ENCODE measurements around the gene TRAPPC11.
"Not testable (repeated sequence)": the region's sequence is repeated elsewhere in the genome, so short reads cannot be mapped to it uniquely, and the experiment has no call there.

The TRAPPC11 gene

GRCh38 chr4:183624548-183624947 is 34.5 kb upstream of the TRAPPC11 start:
- Histone ChIP-seq H3K27me3 (ENCODE audit: control insufficient read depth in 1 of 2, insufficient read depth in 2 of 2, low read length in 2 of 2) (no peaks in the 10 kb centered on the region), H3K9ac (ENCODE audit: low read depth in 1 of 2, low read length in 2 of 2) (no peak overlapping the region)

GRCh38 chr4:183626168-183626567 is 32.9 kb upstream of the TRAPPC11 start:
- no peak overlapping the region for H3K4me3 ChIP-seq (ENCODE audit: low read depth in 1 of 2, low read length in 2 of 2)
- no peaks in the 10 kb centered on the region for H3K9me3 ChIP-seq (ENCODE audit: control insufficient read depth in 1 of 2, low read length in 2 of 2)
- H3K27ac ChIP-seq (ENCODE audit: low read depth, low read length) = no peak overlapping the region
- no peaks in the 10 kb centered on the region for H3K36me3 ChIP-seq (ENCODE audit: control insufficient read depth in 1 of 2, insufficient read depth in 2 of 2, low read length in 2 of 2)
- no peak overlapping the region for H3K9ac ChIP-seq (ENCODE audit: low read depth in 1 of 2, low read length in 2 of 2)
- no peaks in the 10 kb centered on the region for H3K4me1 ChIP-seq (ENCODE audit: control insufficient read depth in 1 of 2, insufficient read depth in 2 of 2, low read length in 2 of 2)
- H3K27me3 ChIP-seq (ENCODE audit: control insufficient read depth in 1 of 2, insufficient read depth in 2 of 2, low read length in 2 of 2) = no peaks in the 10 kb centered on the region

More at GRCh38 chr4:183624548-183624947, 34.5 kb upstream of the TRAPPC11 start:
- H3K4me1 ChIP-seq (ENCODE audit: control insufficient read depth in 1 of 2, insufficient read depth in 2 of 2, low read length in 2 of 2) = peaks cover 0 to under 1% of the 10 kb centered on the region in 2 donors
- H3K36me3 ChIP-seq (ENCODE audit: control insufficient read depth in 1 of 2, insufficient read depth in 2 of 2, low read length in 2 of 2) = no peaks in the 10 kb centered on the region
- H3K27ac ChIP-seq (ENCODE audit: low read depth, low read length) = no peak overlapping the region
- H3K4me3 ChIP-seq (ENCODE audit: low read depth in 1 of 2, low read length in 2 of 2) = no peak overlapping the region
- no peaks in the 10 kb centered on the region for H3K9me3 ChIP-seq (ENCODE audit: control insufficient read depth in 1 of 2, low read length in 2 of 2)

GRCh38 chr4:183627286-183627685 is 31.8 kb upstream of the TRAPPC11 start:
- not testable (repeated sequence) for H3K27ac ChIP-seq (ENCODE audit: low read depth, low read length); H3K4me3 ChIP-seq (ENCODE audit: low read depth in 1 of 2, low read length in 2 of 2); H3K9me3 ChIP-seq (ENCODE audit: control insufficient read depth in 1 of 2, low read length in 2 of 2); H3K4me1 ChIP-seq (ENCODE audit: control insufficient read depth in 1 of 2, insufficient read depth in 2 of 2, low read length in 2 of 2); H3K36me3 ChIP-seq (ENCODE audit: control insufficient read depth in 1 of 2, insufficient read depth in 2 of 2, low read length in 2 of 2); H3K27me3 ChIP-seq (ENCODE audit: control insufficient read depth in 1 of 2, insufficient read depth in 2 of 2, low read length in 2 of 2); H3K9ac ChIP-seq (ENCODE audit: low read depth in 1 of 2, low read length in 2 of 2)

- no peaks in the 10 kb centered on the region for H3K36me3 ChIP-seq (ENCODE audit: control insufficient read depth in 1 of 2, insufficient read depth in 2 of 2, low read length in 2 of 2)
- no peak overlapping the region for H3K27ac ChIP-seq (ENCODE audit: low read depth, low read length)
- H3K9ac ChIP-seq (ENCODE audit: low read depth in 1 of 2, low read length in 2 of 2) = no peak overlapping the region
- no peak overlapping the region for H3K4me3 ChIP-seq (ENCODE audit: low read depth in 1 of 2, low read length in 2 of 2)
- no peaks in the 10 kb centered on the region for H3K9me3 ChIP-seq (ENCODE audit: control insufficient read depth in 1 of 2, low read length in 2 of 2)
- no peaks in the 10 kb centered on the region for H3K4me1 ChIP-seq (ENCODE audit: control insufficient read depth in 1 of 2, insufficient read depth in 2 of 2, low read length in 2 of 2)
- no peaks in the 10 kb centered on the region for H3K27me3 ChIP-seq (ENCODE audit: control insufficient read depth in 1 of 2, insufficient read depth in 2 of 2, low read length in 2 of 2)
Measured at GRCh38 chr4:183627979-183628588, 31.0 kb upstream of the TRAPPC11 start.

- no peak overlapping the region for H3K9ac ChIP-seq (ENCODE audit: low read depth in 1 of 2, low read length in 2 of 2)
- no peak overlapping the region for H3K27ac ChIP-seq (ENCODE audit: low read depth, low read length)
- no peak overlapping the region for H3K4me3 ChIP-seq (ENCODE audit: low read depth in 1 of 2, low read length in 2 of 2)
- H3K4me1 ChIP-seq (ENCODE audit: control insufficient read depth in 1 of 2, insufficient read depth in 2 of 2, low read length in 2 of 2) = no peaks in the 10 kb centered on the region
- H3K9me3 ChIP-seq (ENCODE audit: control insufficient read depth in 1 of 2, low read length in 2 of 2) = no peaks in the 10 kb centered on the region
- no peaks in the 10 kb centered on the region for H3K36me3 ChIP-seq (ENCODE audit: control insufficient read depth in 1 of 2, insufficient read depth in 2 of 2, low read length in 2 of 2)
- no peaks in the 10 kb centered on the region for H3K27me3 ChIP-seq (ENCODE audit: control insufficient read depth in 1 of 2, insufficient read depth in 2 of 2, low read length in 2 of 2)
Measured at GRCh38 chr4:183631577-183632198, 27.4 kb upstream of the TRAPPC11 start.

GRCh38 chr4:183632689-183633088 is 26.4 kb upstream of the TRAPPC11 start:
- H3K9me3 ChIP-seq (ENCODE audit: control insufficient read depth in 1 of 2, low read length in 2 of 2) = no peaks in the 10 kb centered on the region

GRCh38 chr4:183633476-183634400 is 25.4 kb upstream of the TRAPPC11 start:
- H3K9ac ChIP-seq (ENCODE audit: low read depth in 1 of 2, low read length in 2 of 2) = no peak overlapping the region
- no peaks in the 10 kb centered on the region for H3K27me3 ChIP-seq (ENCODE audit: control insufficient read depth in 1 of 2, insufficient read depth in 2 of 2, low read length in 2 of 2)
- no peaks in the 10 kb centered on the region for H3K36me3 ChIP-seq (ENCODE audit: control insufficient read depth in 1 of 2, insufficient read depth in 2 of 2, low read length in 2 of 2)
- H3K9me3 ChIP-seq (ENCODE audit: control insufficient read depth in 1 of 2, low read length in 2 of 2) = no peaks in the 10 kb centered on the region
- H3K4me1 ChIP-seq (ENCODE audit: control insufficient read depth in 1 of 2, insufficient read depth in 2 of 2, low read length in 2 of 2) = no peaks in the 10 kb centered on the region
- H3K27ac ChIP-seq (ENCODE audit: low read depth, low read length) = no peak overlapping the region
- no peak overlapping the region for H3K4me3 ChIP-seq (ENCODE audit: low read depth in 1 of 2, low read length in 2 of 2)

More at GRCh38 chr4:183632689-183633088, 26.4 kb upstream of the TRAPPC11 start:
- H3K27me3 ChIP-seq (ENCODE audit: control insufficient read depth in 1 of 2, insufficient read depth in 2 of 2, low read length in 2 of 2) = no peaks in the 10 kb centered on the region
- H3K4me3 ChIP-seq (ENCODE audit: low read depth in 1 of 2, low read length in 2 of 2) = no peak overlapping the region
- H3K36me3 ChIP-seq (ENCODE audit: control insufficient read depth in 1 of 2, insufficient read depth in 2 of 2, low read length in 2 of 2) = no peaks in the 10 kb centered on the region
- H3K4me1 ChIP-seq (ENCODE audit: control insufficient read depth in 1 of 2, insufficient read depth in 2 of 2, low read length in 2 of 2) = no peaks in the 10 kb centered on the region
- no peak overlapping the region for H3K27ac ChIP-seq (ENCODE audit: low read depth, low read length)
- H3K9ac ChIP-seq (ENCODE audit: low read depth in 1 of 2, low read length in 2 of 2) = no peak overlapping the region

GRCh38 chr4:183635321-183635720 is 23.8 kb upstream of the TRAPPC11 start:
- no peak overlapping the region for H3K27ac ChIP-seq (ENCODE audit: low read depth, low read length)
- no peaks in the 10 kb centered on the region for H3K4me1 ChIP-seq (ENCODE audit: control insufficient read depth in 1 of 2, insufficient read depth in 2 of 2, low read length in 2 of 2)
- H3K36me3 ChIP-seq (ENCODE audit: control insufficient read depth in 1 of 2, insufficient read depth in 2 of 2, low read length in 2 of 2) = no peaks in the 10 kb centered on the region
- no peak overlapping the region for H3K9ac ChIP-seq (ENCODE audit: low read depth in 1 of 2, low read length in 2 of 2)
- H3K4me3 ChIP-seq (ENCODE audit: low read depth in 1 of 2, low read length in 2 of 2) = no peak overlapping the region
- no peaks in the 10 kb centered on the region for H3K9me3 ChIP-seq (ENCODE audit: control insufficient read depth in 1 of 2, low read length in 2 of 2)
- no peaks in the 10 kb centered on the region for H3K27me3 ChIP-seq (ENCODE audit: control insufficient read depth in 1 of 2, insufficient read depth in 2 of 2, low read length in 2 of 2)

GRCh38 chr4:183635741-183636140 is 23.4 kb upstream of the TRAPPC11 start:
- no peaks in the 10 kb centered on the region for H3K9me3 ChIP-seq (ENCODE audit: control insufficient read depth in 1 of 2, low read length in 2 of 2)
- no peak overlapping the region for H3K27ac ChIP-seq (ENCODE audit: low read depth, low read length)
- H3K4me3 ChIP-seq (ENCODE audit: low read depth in 1 of 2, low read length in 2 of 2) = no peak overlapping the region
- no peaks in the 10 kb centered on the region for H3K4me1 ChIP-seq (ENCODE audit: control insufficient read depth in 1 of 2, insufficient read depth in 2 of 2, low read length in 2 of 2)
- H3K9ac ChIP-seq (ENCODE audit: low read depth in 1 of 2, low read length in 2 of 2) = no peak overlapping the region
- H3K36me3 ChIP-seq (ENCODE audit: control insufficient read depth in 1 of 2, insufficient read depth in 2 of 2, low read length in 2 of 2) = no peaks in the 10 kb centered on the region
- H3K27me3 ChIP-seq (ENCODE audit: control insufficient read depth in 1 of 2, insufficient read depth in 2 of 2, low read length in 2 of 2) = no peaks in the 10 kb centered on the region

GRCh38 chr4:183636503-183636902 is 22.6 kb upstream of the TRAPPC11 start:
- Histone ChIP-seq H3K4me1 (ENCODE audit: control insufficient read depth in 1 of 2, insufficient read depth in 2 of 2, low read length in 2 of 2) (no peaks in the 10 kb centered on the region), H3K9ac (ENCODE audit: low read depth in 1 of 2, low read length in 2 of 2) (peak overlapping the region in 1 of 2 donors; percentile 34), H3K27me3 (ENCODE audit: control insufficient read depth in 1 of 2, insufficient read depth in 2 of 2, low read length in 2 of 2) (no peaks in the 10 kb centered on the region), H3K9me3 (ENCODE audit: control insufficient read depth in 1 of 2, low read length in 2 of 2) (no peaks in the 10 kb centered on the region), H3K27ac (ENCODE audit: low read depth, low read length) (no peak overlapping the region), H3K4me3 (ENCODE audit: low read depth in 1 of 2, low read length in 2 of 2) (peak overlapping the region; percentile 37 to 50), H3K36me3 (ENCODE audit: control insufficient read depth in 1 of 2, insufficient read depth in 2 of 2, low read length in 2 of 2) (no peaks in the 10 kb centered on the region)
